GOT3 (cell line): ENCODE data around the gene TNFSF8.

Experiments used
- DNase-seq: peaks from one replicate; lab custom pipeline; 2025; ENCODE audit warnings: mixed read lengths; lab: John Stamatoyannopoulos, UW

Gene TNFSF8, protein sequence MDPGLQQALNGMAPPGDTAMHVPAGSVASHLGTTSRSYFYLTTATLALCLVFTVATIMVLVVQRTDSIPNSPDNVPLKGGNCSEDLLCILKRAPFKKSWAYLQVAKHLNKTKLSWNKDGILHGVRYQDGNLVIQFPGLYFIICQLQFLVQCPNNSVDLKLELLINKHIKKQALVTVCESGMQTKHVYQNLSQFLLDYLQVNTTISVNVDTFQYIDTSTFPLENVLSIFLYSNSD

DNA sequence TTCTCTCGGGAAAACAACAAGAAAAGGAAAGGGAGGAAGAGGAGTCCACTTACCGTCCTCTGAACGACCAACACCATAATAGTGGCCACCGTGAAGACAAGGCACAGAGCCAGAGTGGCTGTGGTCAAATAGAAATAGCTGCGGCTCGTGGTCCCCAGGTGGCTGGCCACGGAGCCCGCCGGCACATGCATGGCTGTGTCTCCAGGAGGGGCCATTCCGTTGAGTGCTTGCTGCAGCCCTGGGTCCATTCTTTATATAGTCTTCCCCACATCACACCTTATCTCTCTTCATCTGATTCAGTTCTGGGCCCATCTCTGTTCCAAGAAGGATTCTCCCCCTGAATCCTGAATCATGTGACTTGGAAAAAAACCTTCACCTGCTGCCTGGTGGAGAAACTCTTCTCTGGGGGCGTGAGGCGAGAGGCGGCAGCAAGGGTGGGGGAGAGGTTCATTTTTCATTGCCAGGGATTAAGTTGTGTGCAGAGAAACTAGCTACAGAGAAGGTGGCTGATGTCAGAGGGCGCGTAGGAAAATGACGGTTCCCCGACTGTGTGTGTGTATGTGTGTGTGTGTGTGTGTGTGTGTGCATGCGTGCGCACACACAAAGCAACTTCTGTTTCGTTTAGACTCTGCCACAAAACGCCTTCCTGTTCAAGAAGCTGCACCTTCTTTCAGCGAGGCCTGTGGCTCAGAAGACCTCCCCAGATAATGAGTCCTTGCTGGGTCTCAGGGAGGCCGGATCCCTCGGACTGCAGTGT is at the start of gene TNFSF8:
TNFSF8 (minus strand) TSS at position 536 of the 757 bp plus-strand sequence; CDS start at position 248, 288 bp downstream.
- no peak for DNase-seq

DNA sequence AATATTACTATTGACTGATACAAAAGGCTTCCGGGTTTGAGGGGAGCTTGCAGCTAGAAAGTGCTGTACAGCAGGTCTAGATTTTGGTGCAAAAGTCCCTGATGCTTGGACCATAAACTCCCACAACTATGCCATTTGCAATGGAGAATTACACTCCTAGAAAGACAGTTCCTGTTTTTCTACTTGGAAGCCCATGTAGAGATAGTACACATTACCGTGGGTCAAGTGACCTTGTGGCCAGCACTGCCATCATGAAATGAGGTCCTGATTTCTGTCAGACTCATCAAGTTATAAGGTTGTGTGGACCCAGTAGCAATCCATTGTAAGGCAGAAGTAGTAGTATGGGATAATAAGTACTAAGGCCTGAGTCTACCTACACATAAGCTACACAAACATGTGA is 42.8 kb upstream of the TNFSF8 start:
- DNase-seq: no peak

DNA sequence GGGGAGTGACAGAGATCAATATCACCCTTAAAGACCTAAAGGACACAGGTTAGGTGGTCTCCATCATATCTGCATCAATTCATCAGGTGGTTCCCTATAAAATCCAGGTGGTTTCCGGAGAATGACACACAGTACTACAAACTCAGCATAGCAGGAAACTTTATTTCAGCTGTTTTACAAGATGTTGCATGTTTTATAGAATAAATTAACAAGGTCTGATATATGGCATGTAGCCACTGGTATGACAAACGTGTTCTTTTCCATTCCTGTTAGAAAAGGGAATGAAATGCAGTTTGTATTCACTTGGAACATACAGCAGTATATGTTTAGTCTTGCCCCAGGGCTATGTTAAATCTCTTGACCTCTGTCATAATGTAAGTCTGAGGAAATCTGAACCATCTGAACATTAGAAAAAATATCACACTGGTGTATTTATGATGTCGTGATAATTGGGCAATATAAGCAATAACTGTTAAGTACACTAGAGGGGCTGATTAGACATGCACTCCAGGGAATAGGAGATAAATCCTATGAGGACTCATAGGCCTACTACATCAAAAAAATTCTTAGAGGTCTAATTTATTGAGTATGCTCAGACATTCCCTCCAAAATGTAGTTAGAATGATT is 42.2 kb upstream of the TNFSF8 start:
- no peak for DNase-seq

DNA sequence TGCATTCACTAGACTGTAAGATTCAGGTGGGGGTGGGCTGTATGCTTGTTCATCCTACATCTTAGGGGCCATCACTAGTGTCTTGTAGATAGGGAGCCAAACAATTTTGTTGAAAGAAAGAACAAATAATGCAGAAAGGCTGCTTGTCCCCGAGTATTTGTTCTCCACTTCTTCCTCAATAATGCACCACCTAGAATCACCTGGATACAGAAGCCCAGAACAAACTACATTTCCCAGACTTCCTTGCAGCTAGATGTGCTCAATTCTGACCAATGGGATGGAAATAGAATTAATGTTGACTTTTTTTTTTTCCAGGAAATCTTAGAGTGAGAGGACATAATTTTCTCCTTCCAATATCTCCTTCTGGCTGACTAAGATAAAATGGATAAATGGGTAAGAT is 38.9 kb upstream of the TNFSF8 start:
- DNase-seq: no peak

DNA sequence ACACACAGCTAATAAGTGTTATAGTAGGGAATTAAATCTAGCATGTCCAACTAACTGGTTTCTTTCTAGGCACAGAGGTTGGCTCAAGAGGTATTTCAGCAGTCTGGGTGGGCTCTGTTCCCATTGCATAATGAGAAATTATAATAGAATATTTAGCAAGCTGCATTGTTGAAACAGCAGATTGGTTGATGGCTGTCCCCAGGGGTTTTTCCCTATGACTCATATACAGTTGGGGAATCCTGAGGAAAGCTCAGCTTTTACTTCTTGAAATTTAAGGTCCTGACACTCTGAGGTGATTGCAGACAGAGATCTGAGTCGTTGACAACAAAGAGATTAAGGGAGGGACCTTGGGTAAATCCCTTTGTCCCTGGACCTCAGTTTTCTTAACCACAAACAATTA is 38.3 kb upstream of the TNFSF8 start:
- DNase-seq: no peak

DNA sequence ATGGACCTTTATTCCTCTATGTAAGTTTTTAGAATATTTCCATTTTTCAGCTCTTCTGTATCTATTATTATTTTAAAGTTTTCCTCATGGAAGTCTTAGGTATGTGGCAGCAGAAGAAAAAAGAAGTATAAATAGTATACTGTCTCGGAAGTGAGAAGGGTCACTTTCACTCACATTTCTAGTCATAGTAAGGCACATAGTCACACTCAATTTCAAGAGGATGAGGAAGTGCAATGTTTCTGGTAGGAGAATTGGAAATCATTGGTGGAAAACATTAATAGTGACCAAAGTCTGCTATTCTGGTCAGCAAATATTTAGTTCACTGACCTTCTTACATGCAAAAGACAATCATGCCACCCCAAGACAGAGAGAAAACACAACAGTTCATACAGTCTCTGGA is 35.2 kb upstream of the TNFSF8 start:
- no peak for DNase-seq

DNA sequence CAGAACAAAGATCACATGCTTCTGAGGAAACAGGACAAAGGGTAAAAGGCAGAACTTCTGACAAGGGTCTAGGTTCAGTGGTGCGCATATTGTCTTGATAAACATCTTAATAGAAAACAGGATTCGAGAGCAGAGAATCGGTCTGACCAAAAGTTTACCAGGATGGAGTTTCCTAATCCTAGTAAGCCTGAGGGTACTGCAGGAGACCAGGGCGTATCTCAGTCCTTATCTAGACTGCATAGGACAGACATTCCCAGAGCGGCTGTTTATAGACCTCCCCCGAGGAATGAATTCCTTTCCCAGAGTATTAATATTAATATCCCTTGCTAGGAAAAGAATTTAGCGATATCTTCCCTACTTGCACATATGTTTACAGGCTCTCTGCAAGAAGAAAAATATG is 32.4 kb upstream of the TNFSF8 start:
- DNase-seq: no peak

DNA sequence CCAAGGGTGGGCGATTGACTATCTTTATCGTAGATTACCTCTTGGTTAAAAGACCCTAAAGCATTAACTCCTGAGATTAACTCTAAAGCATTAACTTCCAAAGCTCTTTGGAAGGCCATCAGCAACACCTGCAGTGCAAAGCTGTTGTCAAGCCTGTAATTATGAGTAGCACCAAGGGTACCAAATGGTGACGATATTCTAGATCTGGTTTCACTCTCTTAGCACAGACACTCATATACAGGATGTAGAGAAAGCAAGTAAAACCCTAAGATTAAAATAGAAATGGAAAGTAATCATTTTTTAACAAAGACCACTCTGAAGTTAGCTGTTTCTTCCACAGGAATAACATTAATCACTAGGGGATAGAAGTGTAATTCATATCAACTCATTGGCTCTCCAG is 29.9 kb upstream of the TNFSF8 start:
- DNase-seq: no peak

DNA sequence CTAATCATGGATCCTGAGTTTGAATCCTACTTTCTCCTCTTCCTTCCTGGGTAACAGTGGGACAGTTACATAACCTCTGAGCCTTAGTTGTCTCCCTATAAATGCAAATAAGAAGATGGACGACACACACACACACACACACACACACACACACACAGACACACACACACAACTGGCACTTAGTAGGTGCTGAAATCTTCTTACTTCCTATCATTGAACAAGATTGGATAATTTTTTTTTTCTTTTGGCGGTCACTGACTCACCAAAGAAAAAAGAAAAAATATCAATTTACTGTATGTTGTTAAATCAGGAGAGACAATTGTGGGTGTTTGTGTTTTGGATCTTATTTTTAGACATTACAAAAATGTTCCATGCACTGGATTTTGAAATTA is 28.4 kb upstream of the TNFSF8 start:
- no peak for DNase-seq

DNA sequence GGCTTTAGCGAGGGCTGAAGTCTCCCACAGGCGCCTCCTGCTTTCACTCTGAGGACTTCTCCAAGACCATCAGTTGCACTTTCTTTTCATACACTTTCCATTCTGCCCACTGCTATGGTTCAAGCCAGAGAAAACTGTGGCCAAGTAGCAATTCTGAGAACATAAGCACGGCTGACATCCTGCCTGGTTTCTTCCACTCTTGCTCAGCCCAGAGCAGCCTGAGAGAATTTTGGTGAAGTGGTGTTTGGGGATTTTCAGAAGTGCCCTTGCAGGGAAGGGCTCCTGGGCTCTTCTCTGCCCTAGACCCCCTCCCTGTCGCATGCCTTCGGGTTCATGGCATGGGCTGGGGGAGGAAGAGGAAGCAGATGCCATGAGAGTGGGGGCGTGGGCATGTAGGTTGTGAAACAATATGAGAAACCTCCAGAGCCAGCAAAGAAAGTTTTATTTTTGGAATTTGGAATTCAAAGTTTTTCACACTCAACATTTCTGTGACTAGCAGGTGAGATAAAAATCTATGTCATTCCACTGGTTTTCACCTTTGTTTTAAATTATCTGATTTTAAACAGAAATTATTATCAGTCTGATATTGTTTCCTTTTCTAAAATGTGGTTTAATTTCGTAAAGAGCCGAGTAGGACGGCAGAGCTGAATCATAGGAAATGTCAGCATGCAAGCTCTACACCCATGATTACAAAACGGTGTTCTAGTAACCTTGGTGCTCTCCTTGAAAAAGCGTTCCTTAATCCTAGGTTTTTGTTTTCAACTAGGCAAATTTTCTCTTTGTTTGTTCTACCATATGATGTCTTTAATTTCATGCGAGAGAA is 27.8 kb upstream of the TNFSF8 start:
- DNase-seq: no peak

DNA sequence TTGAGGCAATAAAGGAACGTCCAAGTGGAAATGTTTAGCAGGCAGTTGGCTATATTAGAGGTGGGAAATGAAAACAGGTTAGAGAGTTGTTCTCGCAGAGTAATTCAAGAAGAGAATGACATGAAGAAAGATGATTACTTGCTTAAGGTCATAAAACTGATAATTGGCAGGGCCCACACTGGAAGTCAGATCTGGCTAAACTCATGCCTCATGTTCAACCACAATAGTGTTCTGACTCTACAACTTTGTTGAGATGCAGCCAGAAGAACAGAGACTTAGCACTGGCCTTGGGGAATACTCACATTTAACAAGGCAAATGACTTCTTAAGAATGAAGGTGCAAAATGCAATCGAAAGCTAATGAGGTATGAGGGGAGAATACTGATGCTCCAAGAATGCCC is 27.2 kb upstream of the TNFSF8 start:
- no peak for DNase-seq

DNA sequence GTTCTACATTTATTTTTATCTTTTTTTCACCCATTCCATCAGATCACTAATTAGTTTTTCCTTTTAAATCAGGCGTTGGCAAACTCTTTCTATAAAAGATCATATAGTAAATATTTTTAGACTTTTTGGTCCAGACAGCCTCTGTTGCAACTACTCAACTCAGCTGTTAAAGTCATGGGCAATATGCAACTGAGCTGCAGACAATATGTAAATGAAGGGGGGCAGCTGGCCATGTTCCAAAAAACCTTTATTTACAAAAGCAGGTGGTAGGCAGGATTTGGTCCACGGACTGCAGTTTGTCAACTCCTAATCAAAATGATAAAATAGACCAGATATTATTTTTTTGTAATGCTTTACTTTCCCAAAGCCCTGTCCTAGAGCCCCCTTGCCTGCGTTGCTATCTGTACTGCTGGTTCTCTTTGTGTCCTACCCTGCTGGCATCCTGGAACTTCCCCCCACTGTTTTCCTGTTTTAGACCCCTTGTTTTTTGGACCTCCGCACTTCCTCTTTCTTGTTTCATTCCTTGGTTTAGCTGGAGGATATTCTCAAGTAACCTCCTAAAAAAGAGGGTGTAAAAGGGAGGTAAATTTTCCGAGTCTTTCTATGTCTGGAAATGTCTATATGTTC is 24.7 kb upstream of the TNFSF8 start:
- no peak for DNase-seq

DNA sequence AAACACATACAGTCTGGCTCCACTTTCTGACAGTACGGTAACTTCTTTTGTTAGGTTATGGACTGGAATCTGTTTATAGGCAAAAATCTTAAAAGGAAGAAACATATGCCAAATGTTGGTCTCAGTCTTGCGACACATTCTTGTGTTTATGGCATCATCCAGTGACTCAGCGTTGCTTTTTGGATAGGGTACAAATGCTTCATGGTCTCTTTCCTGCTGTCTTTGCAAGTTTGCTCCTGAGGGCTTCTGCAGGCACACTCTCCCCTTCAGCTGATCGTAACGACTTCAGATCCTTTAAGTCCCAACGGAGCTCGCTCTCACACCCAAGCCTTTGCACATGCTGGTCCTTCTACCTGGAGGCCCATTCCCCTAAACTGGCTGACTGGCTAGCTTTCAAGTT is 23.6 kb upstream of the TNFSF8 start:
- no peak for DNase-seq

DNA sequence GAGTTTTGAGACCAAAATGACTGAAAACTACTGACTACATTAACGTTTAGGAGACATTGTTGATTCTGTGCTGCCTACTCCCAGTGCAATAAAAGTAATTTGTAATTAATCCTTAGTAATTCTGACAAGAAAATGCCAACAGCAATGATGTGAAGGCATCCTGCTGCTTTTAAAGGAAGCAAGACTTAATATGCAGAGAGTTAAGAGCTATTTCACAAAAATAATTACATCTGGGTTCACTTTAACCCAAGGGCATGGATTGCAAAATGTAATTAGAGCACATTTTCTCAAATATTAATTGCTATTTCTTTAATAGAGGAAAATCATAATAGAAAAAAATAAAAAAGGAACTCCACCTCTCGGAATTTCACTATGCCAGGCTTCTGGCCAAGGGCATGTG is 22.7 kb upstream of the TNFSF8 start:
- DNase-seq: no peak

DNA sequence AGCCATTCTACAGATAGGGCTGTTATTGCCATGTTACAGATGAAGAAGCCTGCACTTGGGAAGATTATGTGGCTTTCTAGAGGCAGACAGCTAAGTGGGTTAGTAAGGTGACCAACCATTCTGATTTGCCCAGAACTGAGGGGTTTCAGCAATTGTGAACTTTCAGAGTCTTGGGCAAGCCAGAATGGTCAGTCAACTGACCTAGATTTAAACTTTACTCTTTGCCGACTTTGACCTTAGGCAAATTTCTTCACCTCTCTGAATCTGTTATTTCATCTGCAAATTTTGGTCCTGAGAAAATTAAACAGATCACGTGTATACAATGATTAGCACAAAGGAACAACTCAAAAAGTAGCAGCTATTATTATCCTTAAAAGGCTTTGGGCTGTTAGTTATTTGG is 20.4 kb upstream of the TNFSF8 start:
- DNase-seq: no peak

DNA sequence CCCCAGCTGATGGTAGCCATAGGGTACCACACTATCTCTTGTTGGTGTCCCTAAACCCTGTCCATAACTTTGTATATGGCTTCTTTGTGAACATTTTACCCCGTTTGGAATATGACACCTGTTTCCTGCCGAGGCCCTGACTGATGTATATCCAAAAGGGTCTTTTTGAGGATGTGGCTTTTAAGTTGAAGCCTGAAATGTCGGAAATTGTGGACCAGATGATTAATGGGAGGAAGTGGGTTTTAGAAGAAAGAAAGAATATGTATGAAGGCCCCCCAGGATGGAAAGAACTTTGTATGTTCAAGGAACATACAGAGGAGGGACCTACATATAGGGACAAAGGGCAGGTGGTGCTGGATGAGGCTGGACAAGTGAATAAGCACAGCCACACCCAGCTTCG is 16.7 kb upstream of the TNFSF8 start:
- no peak for DNase-seq

DNA sequence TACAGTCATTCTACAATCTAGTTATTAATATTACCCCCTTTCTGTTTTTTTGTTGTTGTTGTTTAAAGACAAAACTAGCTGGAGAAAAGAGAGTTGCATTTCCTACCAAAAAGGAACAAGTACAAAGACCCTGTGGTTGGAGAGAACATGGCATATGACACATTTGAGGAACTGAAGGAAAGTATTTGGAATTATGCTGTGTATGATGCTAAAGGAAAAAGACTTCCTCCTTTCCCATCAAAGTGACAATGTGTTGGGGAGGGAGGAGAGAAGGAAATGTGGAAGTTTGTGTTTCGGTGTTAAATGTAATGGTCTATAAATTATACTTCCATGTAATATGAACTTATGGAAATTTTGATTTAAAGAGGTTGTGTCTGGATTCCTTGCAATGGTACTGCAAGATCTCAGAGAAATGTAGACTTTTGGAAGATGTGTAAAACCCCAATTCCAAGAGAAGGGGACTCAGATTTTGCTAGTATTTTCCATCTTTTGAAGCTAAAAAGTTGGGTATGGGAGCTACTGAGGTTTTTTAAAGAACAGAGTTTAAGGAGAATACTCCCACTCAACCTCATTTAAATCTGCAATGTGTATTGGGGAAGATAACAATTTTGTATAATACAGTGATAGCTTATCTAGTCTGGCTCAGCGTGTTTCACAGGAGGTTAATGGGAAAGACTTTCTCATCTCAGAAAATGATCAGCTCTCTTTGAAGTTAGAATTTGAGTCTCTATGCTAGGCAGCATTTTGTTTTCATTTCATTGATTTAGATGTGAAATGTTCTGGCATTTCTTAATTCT is 15.4 kb upstream of the TNFSF8 start:
- DNase-seq: no peak

DNA sequence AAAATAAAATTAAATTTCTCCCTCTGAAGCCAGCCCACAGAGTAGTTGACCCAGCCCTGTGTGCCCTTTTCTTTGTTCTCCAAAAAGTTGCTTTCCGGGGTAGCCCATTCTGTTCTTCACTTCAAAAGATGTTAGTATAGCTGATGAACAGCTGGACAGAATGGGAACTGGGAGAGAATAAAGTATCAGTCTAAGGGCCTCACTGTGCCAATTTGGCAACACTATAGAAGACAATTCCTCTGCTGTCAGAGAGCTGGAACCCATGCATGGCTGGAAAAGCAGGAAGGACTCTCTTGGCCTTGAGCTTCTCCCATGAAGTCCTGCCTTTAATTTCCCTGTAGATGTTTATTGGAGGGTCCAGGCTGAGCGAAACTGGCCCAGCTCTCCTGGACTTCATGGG is 11.0 kb upstream of the TNFSF8 start:
- no peak for DNase-seq

DNA sequence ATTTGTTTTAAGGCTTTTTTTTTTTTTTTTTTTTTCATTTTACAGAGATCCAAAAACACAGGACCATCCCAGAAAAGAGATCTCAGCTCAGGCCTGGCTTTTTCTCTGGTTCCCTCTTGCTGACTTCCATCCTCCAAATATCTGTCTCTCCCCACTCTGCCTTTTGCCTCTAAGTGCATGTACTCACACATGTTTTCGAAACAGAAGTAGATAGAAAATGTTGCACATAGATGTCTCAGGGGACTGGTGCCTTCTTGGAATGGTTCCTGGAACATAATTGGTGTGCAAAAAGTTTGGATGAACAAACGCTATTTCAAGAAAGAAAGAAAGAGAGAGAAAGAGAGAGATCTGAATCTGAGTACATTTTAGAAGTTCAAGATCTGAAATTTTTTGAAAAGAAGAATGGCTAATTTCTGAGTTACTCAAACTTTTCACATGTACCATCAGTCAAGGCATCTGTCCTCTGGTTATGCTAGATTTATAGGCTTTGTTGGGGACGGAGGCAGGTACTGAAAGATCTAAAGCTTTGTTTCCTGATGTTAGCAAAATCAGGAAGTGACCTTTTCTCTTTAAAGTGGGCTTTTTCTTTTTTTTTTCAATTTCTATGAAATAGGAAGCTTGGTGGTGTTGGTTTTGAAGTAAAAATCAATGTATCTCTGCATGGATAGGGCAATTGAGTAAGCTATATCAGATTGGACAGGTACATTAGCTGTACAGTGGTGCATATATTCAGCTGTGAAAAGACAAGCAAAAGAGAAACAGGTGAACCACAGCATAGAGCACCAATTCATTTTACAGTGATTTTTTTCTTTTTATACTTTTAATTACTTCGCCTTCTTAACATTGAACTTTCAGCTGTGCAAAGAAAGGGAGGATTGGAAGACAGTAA is 8.5 kb upstream of the TNFSF8 start:
- DNase-seq: no peak

DNA sequence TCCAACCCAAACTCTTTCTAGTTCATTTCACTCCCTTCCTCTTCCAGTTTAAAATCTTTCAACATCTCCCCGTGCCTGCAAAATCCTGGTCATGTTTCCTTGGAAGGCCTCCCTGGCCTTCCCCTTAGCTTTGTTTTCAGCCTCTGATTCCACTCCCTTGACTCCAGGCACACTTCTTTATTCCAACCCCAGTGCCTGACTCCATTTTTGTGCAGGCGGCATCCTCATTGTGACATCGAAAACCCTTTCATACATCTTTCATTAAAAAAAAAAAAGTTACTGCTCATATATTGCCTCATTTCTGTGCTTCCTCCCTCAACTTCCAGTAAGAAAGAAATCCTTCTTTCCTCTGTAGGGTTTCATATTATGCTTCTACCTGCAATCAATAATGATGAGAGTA is 7.1 kb upstream of the TNFSF8 start:
- no peak for DNase-seq
